HG03558 (cell line): Measurements from ENCODE around the gene PHACTR2.

Experiments
- ATAC-seq: cut with Tn5 transposase; IDR thresholded peaks from one replicate; pipeline ENCODE4 v1.9.1; 2021; ENCODE audit warnings: moderate number of reproducible peaks; ENCODE audit not compliant: unreplicated experiment; ENCODE audit errors: extremely low read depth

Gene PHACTR2

DNA sequence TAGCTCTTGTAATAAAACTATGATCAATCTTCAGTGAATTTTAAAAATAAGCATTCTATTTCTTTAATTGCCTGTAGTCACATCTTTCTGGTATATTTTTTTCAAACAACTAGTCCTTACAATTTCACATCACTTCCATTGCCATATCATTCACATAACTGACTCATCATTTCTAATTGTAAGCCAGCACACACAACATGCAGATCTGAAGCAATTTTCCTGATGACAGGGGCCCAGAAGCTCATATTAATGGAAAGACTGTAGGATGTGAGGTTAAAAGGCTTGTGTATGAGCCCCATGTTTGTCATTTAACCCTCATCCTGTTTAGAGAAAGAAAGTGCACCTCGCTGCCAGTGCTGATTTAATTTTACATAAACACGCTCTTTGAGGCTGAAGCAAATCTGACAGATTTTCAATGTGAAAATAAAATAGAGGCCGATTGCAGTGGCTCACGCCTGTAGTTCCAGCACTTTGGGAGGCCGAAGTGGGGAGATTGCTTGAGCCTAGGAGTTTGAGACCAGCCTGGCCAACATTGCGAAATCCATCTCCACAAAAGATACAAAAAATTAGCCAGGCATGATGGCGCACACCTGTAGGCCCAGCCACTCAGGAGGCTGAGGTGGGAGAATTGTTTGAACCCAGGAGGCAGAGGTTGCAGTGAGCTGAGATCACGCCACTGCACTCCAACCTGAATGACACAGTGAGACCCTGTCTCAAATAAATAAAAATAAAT is 125.2 kb downstream of the PHACTR2 start:
- ATAC-seq: no peak

DNA sequence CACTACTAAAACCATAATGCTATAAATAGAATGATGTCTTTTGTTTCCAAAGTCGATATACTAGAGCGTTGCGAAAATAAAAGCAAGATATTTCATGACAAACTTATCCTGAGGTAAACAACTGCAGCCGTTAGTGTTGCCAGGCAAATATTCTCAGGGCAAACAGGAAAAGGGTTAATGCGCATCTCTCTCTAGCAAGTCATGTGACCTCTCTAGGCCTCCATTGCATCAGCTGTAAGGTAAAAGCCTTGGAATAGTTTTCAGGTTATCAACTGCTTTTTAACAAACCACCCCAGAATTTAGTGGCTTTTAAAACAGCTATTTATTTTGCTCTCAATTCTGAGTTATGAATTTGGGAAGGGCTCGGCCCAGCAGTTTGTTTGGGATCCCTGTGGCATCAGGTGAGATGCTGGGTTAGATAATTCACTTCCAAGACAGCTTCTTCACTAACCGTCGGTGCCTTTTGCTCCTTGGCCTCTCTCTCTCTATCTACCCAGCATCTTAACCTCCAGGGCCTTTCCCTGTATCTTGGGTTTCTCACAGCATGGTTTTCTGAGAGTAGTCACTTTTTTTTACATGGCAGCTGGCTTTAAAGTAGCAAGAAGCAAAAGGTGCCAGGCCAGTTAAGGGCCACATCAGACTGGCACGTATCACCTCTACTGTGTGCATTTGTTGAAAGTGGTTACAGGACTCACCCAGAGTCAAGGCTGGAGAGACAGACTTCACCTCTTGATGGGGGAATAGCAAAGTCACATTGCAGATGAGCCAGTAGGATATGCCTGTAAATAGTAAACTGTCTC is 126.2 kb downstream of the PHACTR2 start:
- ATAC-seq: no peak

- ATAC-seq: no peak
Measured at GRCh38 chr6:143804835-143805239, 127.1 kb downstream of the PHACTR2 start.

DNA sequence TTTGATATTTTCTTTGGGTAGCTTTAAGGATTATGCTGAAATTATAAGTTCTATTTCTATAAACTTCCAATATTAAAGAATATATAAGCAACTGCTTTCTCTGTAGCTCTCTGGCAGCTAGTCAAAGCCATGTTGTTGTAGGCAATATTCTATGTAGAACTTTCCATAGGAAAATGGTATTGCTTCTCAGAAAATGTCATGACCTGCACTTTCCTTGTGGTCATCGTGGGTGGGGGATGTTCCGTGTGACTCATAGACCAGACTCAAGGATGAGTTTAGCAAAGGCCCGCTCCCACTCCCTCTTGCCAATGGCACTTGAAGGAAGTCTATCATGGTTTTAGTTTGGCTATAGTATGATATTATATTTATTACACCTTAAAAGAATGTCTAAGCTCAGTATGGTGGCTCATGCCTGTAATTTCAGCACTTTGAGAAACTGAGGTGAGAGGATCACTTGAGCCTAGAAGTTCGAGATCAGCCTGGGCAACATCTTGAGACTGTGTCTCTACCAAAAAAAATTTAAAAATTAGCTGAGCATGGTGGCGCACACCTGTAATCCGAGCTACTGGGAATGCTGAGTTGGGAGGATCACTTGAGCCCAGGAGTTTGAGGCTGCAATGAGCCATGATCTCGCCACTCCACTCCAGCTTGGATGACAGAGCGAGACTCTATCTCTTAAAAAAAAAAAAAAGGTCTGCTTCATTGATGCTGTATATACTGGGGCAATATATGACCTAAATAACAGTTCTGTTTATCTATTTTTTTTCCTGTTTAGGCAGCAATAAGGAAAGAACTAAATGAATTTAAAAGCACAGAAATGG is 128.7 kb downstream of the PHACTR2 start:
- no peak for ATAC-seq

- ATAC-seq: no peak
Measured at GRCh38 chr6:143807103-143807772, 129.5 kb downstream of the PHACTR2 start.

DNA sequence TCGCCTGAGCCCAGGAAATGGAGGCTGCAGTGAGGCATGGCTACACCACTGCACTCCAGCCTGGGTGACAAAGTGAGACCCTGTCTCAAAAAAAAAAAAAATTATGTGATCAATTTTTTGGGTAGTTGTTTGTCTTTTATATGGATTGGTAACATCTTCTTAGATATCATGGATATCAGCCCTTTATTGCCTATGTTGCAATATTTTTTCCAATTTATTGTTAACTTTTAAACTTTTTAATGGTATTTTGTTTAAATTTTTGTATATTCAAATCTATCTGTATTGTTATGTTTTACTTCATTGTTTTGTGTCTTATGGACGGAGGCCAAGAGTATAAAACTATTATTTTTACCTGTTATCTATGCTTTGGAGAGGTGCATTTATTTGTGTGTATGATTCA is 133.0 kb downstream of the PHACTR2 start:
- ATAC-seq: no peak

- no peak for ATAC-seq
Measured at GRCh38 chr6:143811501-143812157, 133.9 kb downstream of the PHACTR2 start.

- ATAC-seq: no peak
Measured at GRCh38 chr6:143817621-143818020, 139.9 kb downstream of the PHACTR2 start.

DNA sequence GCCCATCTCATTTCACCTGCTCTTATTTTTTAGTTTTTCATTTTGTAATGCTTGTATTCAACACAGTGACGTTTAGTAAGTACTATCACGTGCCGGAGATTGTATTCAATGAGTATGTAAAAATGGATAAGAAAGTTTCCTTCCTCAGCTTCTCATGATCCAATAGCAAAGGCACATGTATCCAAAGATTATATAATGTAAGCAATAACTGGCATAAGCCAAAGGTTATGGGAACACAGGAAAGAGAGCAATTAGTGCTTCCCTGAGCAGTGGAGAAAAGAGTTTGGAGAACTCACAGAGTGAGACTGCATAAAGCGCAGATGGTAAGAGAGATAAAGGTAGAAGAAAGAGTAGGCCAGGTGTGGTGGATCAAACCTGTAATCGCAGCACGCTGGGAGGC is 143.6 kb downstream of the PHACTR2 start:
- no peak for ATAC-seq

DNA sequence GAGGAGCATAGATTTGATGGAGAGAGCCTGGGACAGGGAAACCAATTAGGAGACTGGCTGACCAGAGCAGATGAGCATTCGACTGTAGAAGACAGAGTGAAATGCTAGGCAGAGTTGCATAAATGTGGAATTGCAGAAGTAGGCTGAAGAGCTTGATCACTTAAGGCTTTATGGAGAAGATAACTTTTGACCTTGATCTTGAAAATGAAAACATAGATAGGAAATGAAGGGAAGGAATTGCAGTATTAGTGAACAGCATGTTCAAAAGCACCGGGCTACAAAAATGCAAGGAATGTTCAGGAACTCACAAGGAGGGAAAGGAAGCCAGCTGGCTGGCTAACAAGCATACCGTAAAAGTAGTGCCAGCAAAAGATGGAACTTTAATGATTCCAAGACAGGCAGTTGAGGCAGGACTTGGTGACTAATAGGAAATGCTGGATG is 144.8 kb downstream of the PHACTR2 start:
- ATAC-seq: no peak

- no peak for ATAC-seq
Measured at GRCh38 chr6:143823548-143823947, 145.8 kb downstream of the PHACTR2 start.

- ATAC-seq: no peak
Measured at GRCh38 chr6:143828572-143828971, 150.8 kb downstream of the PHACTR2 start.

- ATAC-seq: no peak
Measured at GRCh38 chr6:143836150-143836549, 158.4 kb downstream of the PHACTR2 start.

DNA sequence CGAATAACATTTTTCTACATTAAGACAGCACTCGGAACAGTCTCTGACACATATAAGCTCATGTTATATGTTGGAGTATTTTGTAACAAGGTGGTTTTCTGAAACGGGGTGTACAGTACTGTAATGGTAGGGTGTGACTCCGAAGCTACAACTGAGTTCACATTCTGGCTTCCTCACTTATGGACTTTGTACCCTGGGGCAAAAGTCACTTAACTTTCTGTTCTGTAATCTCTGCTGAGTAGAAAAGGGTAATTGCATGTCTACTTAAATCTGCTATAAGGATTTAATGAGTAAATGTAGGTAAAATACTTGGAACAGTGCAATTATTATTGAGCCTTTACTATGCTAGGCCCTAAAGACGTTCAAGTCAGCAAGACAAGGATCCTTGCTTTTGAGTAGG is 160.6 kb downstream of the PHACTR2 start:
- no peak for ATAC-seq

GRCh38 chr6:143839196-143839595 is 161.4 kb downstream of the PHACTR2 start:
- no peak for ATAC-seq

DNA sequence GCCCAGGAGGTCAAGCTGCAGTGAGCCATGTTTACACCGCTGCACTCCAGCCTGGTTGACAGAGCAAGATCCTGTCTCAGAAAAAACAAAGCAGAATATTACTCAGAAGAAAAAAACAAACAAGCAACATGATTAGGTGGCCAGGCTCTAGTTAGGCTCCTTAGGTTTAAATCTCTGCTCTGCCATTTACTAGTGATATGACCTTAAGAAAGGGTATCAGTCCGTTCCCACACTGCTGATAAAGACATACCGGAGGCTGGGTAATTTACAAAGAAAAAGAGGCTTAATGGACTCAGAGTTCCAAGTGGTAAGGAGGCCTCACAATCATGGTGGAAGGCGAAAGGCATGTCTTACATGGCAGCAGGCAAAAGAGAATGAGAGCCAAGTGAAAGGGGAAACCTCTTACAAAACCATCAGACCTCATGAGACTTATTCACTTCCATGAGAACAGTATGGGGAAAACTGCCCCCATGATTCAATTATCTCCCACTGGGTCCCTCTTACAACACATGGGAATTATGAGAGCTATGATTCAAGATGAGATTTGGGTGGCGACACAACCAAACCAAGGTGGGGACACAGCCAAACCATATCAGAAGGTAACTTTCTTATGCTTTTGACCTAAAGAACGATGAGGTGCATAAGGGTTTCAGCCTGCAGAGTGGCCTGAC is 163.0 kb downstream of the PHACTR2 start:
- no peak for ATAC-seq

- peak; percentile 9 for ATAC-seq
Measured at GRCh38 chr6:143842461-143842901, 164.7 kb downstream of the PHACTR2 start.

DNA sequence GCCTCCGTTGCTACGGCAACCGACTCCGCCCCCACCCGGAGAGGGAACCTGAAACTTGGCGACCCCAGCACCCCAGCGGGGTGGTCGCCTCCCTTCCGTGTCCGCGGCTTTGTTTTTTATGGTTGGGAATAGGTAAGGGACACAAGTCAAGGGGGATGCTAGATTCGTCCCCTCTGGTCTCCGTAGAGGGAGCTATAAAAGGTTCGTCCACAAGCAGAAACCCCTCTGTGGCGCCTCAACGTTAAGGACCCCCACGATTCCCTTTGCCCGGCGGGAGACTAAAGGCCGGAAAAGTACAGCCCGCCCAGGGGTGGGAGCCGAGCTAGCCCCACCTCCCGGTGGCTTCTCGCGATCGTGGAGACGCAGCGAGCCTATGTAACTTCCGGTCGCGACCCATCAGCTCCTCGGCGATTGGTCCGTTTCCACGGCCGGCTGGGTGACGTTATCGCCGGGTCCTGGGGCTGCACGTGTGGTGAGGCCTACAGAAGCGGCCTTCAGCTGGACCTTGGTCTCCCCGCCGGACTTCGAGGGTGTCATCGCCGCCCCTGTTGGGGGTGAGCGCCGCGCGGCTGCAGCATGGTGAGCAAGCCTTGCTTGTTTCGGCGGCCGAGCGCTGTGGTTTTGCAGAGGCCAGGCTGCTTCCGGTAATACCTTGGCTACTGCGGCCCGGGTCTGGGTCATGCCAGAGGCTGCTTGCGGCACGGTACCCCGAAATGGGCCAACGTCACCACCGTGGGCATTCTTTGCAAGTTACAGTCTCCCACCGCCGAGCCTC is 165.3 kb downstream of the PHACTR2 start, which contains the start of gene LTV1:
Gene LTV1 (plus strand): TSS at position 437 of the 775 bp plus-strand sequence. CDS start 140 bp downstream, at position 577.
- ATAC-seq: peak; percentile 99
